AG20443 (cell line): Measurements from ENCODE around the gene GCLC.

Source experiments
- DNase-seq: peaks from one replicate; pipeline ENCODE4 v3.0.0; 2012; ENCODE audit warnings: low spot score, mixed read lengths

Gene GCLC

GRCh38 chr6:53447865-53448264, 97.0 kb downstream of the GCLC start:
- no peak for DNase-seq
